Stimulated activated CD8-positive, alpha-beta memory T cell treated with anti-CD3 and anti-CD28 coated beads, Interleukin-4, amount 100 ng/mL, for 1 hour (primary cell): Measurements from ENCODE around the gene PTPRG.

ENCODE experiments used
- DNase-seq, 2 donors: peaks; one replicate each; pipeline ENCODE4 v3.0.0-alpha.2; 2020; ENCODE audit warnings: low read depth in 2 of 2, low spot score in 1 of 2

Gene PTPRG

DNA sequence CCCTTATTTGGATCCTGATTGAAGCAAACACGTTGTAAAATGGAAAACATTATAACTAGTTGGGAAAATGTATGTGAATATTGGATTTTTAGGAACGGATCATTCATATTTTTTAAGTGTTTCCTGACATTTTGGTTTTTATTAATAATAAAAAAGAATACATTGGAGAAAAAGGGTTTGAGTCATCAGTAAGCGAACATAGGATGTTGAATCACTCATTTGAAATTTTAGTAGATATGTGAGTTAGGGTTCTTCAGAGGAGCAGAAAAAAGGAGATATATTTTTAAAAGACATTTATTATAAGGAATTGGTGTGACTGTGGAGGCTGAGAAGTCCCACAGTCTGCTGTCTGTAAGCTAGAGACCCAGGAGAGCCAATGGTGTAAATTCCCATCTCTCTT lies 258.5 kb downstream of the PTPRG start:
- no peak for DNase-seq

DNA sequence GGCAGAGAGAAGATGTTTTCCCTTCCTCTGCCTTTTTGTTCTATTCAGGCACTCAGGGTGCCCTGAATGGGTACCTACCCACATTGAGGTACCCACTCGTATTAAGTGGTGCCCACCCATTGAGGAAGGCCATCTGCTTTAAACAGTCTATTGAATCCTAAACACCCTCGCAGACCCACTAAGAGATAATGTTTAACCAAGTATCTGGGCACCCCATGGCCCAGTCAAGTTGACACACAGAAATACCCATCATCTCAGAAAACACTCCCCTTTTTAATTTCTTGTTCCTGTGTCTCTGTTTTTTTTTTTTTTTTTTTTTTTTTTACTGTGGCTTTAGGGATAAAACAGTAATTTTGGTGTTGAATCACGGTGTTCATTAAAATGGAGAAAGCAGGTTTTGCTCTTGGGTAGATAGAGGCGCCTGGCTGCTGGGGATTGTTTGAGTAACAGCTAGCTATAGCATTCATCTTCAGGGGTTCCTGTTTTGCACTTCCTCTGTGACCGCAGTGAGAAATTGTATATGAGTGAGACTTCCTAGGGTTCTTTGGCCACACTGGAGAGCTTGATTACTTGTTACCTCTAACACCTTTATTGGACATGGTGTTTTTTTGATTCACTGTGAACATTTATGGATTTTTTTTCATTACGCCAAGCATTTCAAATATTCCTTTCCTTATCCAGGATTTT lies 259.1 kb downstream of the PTPRG start:
- DNase-seq, result no peak

DNA sequence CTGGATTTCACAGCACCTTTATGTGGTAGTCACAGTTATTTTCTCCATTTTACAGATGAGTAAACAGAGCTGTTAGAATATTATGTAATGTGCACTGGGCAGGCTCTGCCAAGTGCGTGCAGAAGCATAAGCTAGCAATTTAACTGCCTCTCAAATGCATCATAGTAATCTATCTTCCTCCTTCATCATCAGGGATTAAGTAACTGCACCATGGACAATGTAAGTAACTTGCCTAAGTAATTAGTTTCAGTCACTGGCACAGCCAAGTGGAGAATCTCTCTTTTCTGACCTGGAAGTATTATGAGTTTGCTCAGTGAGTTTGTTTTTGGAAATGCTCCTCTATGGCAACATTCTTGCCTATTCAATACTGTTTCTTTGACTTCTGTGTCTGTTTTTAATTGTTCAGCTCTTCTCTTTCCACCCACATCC lies 260.5 kb downstream of the PTPRG start:
- DNase-seq, result no peak

DNA sequence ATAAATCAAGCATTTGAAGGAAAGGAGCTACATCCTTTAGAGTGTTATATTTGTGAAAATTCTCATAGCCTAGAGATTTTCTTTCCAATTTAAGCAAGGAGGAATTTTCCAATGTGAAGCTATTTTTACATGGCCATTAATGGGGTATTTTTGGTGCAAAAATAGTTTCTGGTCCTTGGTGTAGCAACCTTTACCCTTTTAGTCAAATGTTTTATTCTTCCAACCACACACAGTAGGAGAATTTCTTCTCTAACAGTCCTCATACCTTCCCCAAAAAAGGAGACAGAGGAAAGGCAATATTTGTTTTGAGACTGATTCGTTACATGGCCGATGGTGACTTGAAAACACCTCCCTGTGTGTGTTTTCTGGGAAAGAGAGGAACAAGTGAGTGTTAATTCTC lies 261.2 kb downstream of the PTPRG start:
- no peak for DNase-seq

DNA sequence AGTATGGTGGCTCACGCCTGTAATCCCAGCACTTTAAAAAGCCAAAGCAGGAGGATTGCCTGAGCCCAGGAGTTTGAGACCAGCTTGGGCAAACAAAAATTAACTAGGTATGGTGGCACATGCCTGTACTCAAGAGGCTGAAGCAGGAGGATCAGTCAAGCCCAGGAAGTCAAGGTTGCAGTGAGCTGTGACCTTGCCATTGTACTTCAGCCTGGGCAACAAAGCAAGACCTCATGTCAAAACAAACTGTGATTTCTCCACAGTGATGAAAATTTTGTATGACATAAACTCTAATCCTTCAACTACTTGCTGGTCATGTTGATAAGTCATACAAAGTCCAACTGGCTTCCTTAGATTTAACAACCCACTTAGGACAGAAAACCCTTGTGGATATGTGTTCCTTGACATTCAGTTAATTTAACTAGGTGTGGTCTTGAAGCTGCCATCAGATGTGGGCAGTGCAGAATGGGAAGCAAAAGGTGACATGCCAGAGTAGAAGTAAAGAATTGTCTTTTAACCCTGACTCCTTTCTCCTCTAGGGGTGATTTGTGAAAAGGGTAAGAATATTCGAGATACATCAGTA lies 263.3 kb downstream of the PTPRG start:
- no peak for DNase-seq

DNA sequence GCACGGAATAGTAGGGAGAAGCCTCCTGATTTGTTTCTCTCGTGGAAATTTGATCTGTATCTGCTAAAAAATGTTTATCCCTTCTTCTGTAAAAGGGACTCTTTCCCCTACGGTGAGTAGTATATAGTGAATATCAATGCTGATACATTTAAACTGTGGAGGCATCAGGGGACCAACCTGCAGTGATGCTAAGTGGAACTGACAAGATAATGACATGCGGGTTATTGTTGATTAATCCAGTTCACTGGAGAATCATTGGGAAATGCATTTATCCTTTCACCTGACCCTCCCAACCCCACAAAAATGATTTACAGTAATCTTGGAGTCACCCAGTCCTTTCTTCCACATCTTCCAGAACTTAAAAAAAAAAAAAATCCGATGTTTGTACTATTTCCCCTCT lies 264.8 kb downstream of the PTPRG start:
- DNase-seq, result no peak

DNA sequence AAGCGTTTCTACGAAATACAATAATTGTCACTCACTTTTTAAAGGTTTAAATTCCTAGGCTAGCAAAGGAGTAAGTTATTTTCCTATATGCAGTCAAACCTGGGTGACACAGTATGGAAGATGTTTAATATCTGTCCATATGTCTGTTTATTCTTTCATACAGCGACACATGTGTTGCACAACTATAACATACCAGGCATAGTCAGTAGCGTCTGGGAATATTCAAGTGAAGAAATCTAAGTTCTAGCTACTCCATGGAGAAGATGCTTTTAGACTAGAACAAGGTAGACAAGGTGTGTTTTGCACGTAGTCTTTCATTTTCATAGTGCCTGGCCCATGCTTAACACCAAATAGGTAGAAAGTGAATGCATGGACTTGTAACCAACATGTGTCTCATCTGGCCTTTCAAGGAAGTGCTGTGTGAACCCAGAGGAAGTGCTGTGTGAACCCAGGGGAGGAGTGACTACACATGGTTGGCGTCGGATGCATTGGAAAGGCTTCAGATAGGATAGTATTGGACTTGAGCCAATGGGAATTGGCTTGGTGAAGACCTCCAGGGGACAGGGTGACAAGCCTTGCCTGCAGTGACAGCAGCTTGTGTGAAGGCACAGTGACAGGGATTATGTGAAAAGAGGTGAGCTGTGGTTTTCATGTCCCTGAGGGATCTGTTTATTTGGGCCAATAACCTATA lies 267.0 kb downstream of the PTPRG start:
- DNase-seq, result no peak

DNA sequence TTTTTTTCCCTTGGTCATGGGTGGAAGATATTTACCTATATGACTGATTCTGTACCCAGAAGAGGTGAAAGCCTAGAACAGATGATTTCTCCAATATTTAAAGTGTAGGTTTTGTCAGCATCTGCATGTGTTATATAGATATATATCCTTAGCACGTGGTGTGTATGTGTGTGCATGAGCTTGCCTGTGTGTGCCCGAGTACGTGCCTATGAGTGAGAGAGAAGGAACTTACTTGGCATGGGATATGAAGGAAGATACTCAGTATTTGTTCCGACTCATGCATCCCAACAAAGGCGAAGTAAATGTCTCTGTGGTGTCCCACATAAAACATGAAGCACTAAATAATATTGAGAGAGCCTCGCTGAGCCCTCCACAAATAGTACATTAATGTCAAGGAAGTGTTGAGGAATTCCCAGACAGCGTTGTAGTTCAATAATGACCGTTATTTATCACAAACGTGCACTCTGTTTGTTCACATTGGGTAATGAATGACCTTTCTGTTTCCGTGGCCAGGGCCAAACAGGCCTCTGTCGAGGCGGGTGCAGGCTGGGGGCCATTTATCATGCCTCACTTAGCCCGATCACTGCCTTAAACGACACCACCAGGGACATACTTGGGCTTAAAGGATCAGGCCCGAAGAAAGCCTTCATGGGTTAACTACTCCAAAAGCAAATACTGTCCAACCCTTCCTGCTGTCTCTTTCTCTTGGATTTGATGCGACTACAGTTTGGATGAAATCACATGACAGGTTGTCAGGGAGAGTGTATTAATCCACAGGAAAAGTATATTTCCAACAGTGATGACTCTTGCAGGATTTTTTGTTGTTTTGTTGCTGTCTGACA lies 267.7 kb downstream of the PTPRG start:
- no peak for DNase-seq

DNA sequence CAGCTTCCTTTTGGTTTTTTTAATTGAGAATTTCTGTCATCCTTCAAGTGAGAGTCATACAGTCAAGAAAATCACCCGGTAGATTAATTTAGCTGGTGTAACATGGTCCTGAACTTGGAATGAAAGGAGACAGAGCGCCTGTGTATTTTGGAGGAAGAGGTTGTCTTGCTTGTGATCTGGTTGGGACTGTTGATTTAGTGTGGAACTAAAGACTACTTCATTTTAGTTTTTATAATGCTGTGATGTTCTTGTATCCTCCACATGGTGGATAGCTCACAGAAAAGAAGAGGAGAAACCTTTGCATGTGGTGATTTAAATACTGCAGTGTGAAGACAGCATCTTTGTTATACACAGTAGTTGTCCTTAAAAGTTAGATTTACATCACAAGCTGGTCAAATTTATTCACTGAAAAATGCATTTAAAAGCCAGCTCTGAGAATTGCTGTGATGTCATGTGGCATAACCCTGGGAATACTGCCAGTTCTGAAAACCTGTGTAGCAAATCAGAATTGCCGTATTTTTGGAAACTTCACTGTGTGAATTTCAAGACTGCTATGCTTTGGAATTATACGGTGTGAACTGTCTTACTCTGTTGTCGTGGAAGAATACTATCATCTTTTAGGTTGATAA lies 268.5 kb downstream of the PTPRG start:
- DNase-seq, result no peak

DNA sequence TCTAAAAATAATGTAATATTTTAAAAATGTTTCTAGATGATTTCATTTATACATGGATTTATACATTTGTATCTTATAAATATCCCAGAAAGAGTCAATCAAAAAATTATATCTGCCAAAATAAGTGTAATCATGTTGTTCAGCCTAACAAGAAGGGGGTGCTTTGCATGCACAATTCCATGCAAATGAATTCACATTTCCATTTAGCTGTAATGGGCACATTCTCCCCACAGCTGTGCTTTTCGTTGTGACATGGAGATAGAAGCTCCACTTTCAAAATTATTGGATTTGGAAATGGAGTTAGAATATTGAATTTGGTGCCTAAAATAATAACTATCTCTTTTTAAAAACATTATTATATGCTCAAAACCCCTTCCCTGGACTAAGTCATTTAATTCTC lies 270.6 kb downstream of the PTPRG start:
- no peak for DNase-seq

DNA sequence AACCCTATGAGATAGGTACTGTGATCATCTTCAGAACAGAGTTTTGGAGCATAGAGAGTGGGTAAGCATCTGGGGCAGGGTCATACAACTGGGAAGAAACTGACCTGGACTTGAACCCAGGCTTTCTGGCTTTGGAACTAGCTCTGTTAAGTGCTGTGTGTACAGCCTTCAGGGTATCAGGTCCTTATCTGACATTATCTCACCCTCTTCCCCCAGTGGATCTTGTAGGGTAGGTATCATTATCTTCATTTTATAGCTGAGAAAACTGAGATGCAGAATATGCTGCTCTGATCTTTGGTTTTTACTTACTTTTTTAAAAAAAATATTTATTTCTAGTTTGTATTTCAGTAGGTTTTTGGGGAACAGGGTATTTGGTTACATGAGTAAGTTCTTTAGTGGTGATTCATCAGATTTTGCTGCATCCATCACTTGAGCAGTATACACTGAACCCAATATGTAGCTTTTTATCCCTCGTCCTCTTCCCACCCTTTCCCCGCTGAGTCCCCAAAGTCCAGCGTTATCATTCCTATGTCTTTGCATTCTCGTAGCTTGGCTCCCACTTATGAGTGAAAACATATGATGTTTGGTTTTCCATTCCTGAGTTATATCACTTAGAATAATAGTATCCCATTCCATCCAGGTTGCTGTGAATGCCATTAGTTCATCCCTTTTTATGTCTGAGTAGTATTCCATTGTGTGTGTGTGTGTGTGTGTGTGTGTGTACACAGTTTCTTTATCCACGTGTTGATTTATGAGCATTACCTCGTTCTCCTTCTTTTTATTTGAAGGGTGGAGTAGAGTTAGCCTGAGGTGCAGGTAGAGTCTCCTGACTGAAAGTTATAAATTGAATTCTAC lies 271.2 kb downstream of the PTPRG start:
- no peak for DNase-seq

DNA sequence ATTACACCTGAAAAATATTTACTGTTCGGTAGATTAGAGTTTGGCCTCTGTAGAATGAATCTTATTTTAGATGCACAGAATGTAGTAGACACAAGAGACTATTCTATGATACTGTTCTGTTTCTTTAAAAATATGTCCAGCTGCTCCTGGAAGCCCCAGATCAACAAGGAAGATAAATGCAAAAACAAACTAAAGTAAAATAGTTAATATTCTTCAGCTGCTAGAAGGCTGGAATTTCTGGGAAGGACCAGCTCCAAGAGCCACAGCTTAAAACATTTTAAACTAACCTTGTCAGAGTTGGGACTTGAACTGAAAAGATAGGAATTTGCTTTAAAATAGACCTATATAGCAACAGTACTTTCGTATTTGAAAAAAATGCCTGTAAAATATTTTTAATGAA lies 277.9 kb downstream of the PTPRG start:
- no peak for DNase-seq

DNA sequence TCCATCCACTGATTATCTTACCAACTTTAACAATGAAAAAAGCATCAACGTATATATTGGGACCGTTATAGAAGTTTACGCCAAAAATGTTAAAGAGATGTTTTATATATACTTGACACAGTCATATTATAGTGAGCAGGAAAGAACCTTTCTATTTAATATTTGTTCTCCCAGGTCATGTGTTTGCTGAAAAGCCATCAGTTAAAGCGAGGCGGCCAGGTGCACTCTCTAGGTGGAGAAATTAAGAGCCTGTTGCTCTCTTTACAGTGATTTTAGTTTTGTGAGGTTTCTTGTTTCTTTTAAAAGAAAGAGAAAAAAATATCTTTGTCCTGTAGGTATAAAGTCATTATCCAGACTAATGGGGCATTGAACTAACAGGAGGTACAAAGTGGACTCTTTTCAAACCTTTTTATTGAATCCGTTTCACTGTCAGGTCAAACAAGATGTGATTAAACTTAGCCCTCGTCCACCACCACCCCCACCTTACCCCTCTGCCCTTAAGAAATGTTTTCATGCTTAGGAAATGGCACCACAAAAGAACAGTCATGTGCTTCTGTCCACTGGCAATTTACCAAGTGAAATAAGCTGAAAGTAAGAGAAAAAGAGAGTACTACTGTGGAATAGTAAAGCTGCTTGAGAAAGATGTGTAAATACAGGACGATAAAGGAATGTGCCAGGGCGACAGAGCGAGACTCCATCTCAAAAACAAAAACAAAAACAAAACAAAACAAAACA lies 279.9 kb downstream of the PTPRG start:
- no peak for DNase-seq

DNA sequence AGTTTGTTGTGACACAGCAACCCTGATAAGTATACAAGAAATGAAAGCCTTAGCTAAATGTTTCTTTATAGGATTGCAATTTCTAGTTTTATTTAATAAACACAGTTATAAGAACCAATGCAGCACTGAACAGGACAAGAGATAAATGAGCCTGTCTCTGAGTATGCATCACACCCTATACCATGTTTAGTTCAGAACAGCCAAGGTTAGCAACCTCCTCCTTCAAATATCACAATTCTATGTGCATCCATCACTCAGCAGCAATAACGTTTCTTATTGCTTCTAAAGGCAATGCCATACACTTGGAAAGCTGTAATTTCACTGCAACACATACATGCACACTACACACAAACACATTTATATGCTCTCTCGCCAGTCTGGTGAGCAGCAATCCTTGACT lies 280.6 kb downstream of the PTPRG start:
- no peak for DNase-seq

DNA sequence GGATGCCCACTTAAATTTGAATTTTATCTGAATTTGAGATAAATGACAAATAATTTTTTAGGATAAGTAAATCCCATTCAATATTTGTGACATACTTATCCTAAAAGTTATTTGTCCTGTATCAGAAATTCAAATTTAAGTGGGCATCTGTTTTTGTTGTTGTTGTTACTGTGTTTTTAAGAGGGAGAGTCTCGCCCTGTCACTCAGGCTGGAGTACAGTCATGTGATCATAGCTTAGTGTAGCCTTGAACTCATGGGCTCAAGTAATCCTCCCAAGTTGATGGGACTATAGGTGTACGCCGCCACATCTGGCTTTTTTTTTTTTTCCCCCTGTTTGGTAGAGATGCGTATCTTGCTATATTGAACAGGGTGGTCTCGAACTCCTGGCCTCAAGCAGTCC lies 283.0 kb downstream of the PTPRG start:
- no peak for DNase-seq

DNA sequence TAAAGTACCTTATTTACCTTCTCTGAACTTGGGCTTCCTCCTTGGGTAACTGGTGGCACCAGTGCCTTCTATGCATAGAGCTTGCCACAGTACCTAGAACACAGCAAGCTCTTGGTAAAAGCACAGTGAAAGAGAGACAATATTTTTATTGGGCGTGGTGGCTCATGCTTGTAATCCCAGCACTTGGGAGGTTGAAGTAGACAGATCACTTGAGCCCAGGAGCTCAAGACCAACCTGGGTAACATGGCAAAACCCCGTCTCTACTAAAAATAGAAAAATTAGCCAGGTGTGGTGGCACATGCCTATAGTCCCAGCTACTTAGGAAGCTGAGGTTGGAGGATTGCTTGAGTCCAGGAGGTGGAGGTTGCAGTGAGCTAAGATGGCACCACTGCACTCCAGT lies 285.1 kb downstream of the PTPRG start:
- DNase-seq, result no peak

DNA sequence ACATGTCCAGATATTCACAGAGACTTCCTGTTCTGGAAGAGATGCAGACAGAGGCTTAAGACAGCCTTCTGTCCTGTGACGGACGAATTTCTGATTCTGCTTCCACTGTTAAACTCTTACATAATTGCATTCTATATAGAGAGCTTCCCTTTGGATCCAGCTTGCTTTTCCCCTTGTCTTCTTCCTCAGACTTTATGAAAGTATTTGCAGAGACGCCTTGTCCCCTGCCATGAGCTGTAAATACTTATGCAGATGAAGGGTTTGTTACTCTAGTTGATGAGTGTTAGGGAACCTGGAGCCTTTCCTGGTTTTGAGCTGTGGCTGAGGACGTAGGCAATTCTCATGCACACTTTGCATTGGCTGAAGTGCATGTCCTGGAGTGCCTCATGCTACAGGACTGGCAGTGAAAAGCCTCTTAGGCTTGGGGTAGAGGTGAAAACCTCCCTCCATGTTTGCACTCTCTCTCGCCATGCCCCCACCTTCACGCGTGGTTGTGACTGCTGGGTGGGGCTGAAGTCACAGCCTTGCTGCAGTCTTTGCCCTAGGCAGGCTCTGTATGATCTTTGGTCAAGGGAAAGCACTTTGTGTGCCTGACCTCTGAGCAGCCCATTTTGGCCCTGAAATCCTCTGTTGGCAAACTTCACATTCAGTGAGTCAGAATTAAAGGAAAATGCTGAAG lies 286.6 kb downstream of the PTPRG start:
- DNase-seq, result no peak

DNA sequence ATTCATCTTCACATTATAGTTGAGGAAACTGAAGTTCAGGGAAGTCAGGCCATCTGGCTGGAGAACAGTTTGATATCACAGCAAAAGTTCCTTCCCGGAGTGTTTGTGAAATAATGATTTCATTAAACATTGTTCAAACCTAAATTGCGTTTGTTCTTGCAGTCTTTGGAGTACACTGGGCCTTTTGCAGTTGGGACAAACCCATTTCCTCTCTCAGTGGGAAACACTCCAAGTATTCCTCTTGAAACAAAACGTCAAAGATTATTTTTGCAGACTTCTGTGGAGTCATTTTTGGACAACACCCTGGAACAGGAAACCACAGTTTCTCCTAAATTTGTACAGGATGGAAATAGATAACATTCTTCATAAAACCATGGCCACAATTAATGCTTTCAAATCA lies 287.5 kb downstream of the PTPRG start:
- DNase-seq, result no peak

DNA sequence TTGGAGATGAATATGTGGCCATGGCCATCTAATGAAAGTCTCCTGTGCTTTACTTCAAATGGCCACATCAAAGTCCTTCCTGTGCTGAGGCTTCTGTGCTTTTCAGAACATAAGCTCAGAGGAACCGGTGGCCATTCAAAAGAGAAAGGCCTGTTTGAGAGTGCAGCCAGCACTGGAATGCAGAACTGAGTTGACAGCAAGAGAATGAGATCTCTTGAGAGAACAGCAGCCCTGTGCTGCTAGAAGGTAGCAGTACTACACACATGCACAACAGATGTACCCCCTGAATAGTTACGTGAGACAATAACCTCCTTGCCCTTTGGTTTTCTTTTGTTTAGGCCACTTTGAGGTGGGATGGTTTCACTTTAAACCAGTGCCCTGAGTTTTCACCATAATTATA lies 292.5 kb downstream of the PTPRG start:
- no peak for DNase-seq
